Adrenal gland (tissue), 12 donors: ENCODE results near the gene UBE2G2. TPM values are rescaled to one million over a fixed set of nuclear protein-coding genes. Genes with fewer than 3 reads are reported as not detected.

Experiments used
- DNase-seq, 7 donors: peaks; one replicate each; pipeline ENCODE4 v3.0.0-alpha.2; 2019 to 2020
- H3K27ac ChIP-seq, 5 donors: fragments of 200-600 bp; sonication (generic) in 4 of 5; 1 replicate in 3 of 5; 2 replicates in 2 of 5; pipeline versions ENCODE4 v1.5.1 to v1.8.0; 2016 to 2020; ENCODE audit warnings: mild to moderate bottlenecking in 1 of 5
- H3K27me3 ChIP-seq: fragments of 200-600 bp; 2 replicates; pipeline ENCODE4 v1.8.0; 2021
- H3K36me3 ChIP-seq, 2 donors: fragments of 200-600 bp; replicated peaks in 1 of 2; 1 replicate in 1 of 2; 2 replicates in 1 of 2; pipeline versions ENCODE4 v1.5.1 to v1.8.0; 2018 to 2022
- H3K4me1 ChIP-seq, 2 donors: fragments of 200-600 bp; replicated peaks in 1 of 2; 1 replicate in 1 of 2; 2 replicates in 1 of 2; pipeline versions ENCODE4 v1.5.1 to v1.8.0; 2018 to 2021
- H3K4me3 ChIP-seq, 4 donors: fragments of 200-600 bp; sonication (generic) in 3 of 4; one replicate each; pipeline ENCODE4 v1.5.1; 2016 to 2018
- H3K9me3 ChIP-seq, 3 donors: fragments of 200-600 bp; sonication (generic) in 1 of 3; replicated peaks in 1 of 3; 1 replicate in 2 of 3; 2 replicates in 1 of 3; pipeline versions ENCODE4 v1.5.1 to v1.8.0; 2016 to 2021
- POLR2A ChIP-seq, 2 donors: fragments of 450-650 bp; IDR thresholded peaks; one replicate each; pipeline ENCODE4 v1.6.1; 2017; ENCODE audit warnings: antibody characterized with exemption in 2 of 2, mild to moderate bottlenecking in 2 of 2, moderate library complexity in 1 of 2
- WGBS, 4 donors: extraction: QIAGEN DNeasy Blood & Tissue Kit in 2 of 4; methylation state at CpG; one replicate each; pipeline versions ENCODE4 v1.1.5 to v1.1.7; 2013 to 2017; 5-methylcytosine and 5-hydroxymethylcytosine counted together
- intact Hi-C, 2 donors: fragments of 100-400 bp; cut with DNase I; formaldehyde crosslinking; loops; one replicate each; pipeline versions ENCODE4 v1.14.1 to v1.15.0; 2022 to 2023
- polyA plus RNA-seq, 3 donors: library from polyadenylated mRNA; stranded (reverse); fragments of 200-250 nt in 2 of 3; fragments of 350-450 nt in 1 of 3; fragmentation: Illumina TruSeq in 1 of 3; extraction: RNeasy Lipid Tissue Mini Kit (QIAGEN cat#74804) in 1 of 3; gene quantifications; one replicate each; pipeline ENCODE4 v1.2.3, GENCODE V29; 2013 to 2014
- total RNA-seq, 9 donors: library from RNA; depleted of rRNA in 4 of 9; stranded (reverse); fragments of >200 nt in 4 of 9; fragments of 120-200 nt in 1 of 9; fragmentation: NEBNext Ultra II Directional in 1 of 9; extraction: Animal tissue kit (Norgen Biotek cat#: 25700) in 1 of 9; gene quantifications; one replicate each; pipeline versions ENCODE4 v1.1.0 to v1.2.4, GENCODE V29; 2013 to 2023
- TF ChIP-seq, protein P1 (sequence below), 6 experiments: fragments of 450-650 bp in 4 of 6; fragments of 200-600 bp in 2 of 6; sonication (generic) in 1 of 6; IDR thresholded peaks; 1 replicate in 5 of 6; 2 replicates in 1 of 6; pipeline versions ENCODE4 v1.5.1 to v1.8.0; 2016 to 2021; ENCODE audit warnings: antibody characterized with exemption in 6 of 6, mild to moderate bottlenecking in 2 of 6, moderate library complexity in 1 of 6
- donor health status: healthy with polysubstance abuse.
- donor health status: Bipolar disorder and iron deficiency.
- donor health status: DM: yes; HTN: yes; CAD: no.
- donor health status: DM: no; HTN: no; CAD: no.
- donor health status: DM: no; HTN: no; CAD: no.
- donor health status: DM: yes; HTN: yes; CAD: no.

Gene UBE2G2
- total and polyA plus RNA-seq, 12 donors = 44.8 to 99.9 (median 72.6) TPM

GRCh38 chr21:44764319-44765230 lies 37.0 kb downstream of the UBE2G2 start:
- Histone ChIP-seq H3K27ac (no peak overlapping the region), H3K36me3 (no peaks in the 10 kb centered on the region), H3K27me3 (no peaks in the 10 kb centered on the region), H3K9me3 (no peaks in the 10 kb centered on the region), H3K4me1 (no peaks in the 10 kb centered on the region), H3K4me3 (no peak overlapping the region)
- WGBS, 4 donors = 51 to 73% (median 69%) methylated on average over 5 to 26 of the region's 26 CpGs
- TF ChIP-seq, protein P1, sequence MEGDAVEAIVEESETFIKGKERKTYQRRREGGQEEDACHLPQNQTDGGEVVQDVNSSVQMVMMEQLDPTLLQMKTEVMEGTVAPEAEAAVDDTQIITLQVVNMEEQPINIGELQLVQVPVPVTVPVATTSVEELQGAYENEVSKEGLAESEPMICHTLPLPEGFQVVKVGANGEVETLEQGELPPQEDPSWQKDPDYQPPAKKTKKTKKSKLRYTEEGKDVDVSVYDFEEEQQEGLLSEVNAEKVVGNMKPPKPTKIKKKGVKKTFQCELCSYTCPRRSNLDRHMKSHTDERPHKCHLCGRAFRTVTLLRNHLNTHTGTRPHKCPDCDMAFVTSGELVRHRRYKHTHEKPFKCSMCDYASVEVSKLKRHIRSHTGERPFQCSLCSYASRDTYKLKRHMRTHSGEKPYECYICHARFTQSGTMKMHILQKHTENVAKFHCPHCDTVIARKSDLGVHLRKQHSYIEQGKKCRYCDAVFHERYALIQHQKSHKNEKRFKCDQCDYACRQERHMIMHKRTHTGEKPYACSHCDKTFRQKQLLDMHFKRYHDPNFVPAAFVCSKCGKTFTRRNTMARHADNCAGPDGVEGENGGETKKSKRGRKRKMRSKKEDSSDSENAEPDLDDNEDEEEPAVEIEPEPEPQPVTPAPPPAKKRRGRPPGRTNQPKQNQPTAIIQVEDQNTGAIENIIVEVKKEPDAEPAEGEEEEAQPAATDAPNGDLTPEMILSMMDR (IDR thresholded peaks at IDR 0.05) = no peak
- TF ChIP-seq POLR2A (IDR thresholded peaks at IDR 0.05) = no peak
- peak in 1 of 7 donors; percentile 48 for DNase-seq
- intact Hi-C loops = no loop called here

DNA sequence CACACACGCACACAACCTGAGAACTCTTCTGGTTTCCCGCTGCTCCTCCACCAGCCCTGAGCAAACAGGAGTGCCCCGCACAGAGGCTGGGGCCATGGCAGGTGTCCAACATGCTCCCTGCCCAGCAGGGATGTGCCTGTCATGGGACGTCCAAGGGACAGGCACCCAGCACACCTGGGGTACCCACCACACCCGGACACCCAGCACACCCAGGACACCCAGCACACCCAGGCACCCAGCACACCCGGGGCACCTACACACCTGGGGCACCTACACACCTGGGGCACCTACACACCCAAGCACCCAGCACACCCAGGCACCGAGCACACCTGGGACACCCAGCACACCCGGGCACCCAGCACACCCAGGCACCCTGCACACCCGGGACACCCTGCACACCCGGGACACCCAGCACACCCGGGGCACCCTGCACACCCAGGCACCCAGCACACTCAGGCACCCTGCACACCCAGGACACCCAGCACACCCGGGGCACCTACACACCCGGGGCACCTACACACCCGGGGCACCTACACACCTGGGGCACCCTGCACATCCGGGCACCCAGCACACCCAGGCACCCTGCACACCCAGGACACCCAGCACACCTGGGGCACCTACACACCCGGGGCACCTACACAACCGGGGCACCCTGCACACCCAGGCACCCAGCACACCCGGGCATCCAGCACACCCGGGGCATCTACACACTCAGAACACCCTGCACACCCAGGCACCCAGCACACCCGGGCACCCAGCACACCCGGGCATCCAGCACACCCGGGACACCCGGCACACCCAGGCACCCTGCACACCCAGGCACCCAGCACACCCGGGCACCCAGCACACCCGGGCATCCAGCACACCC lies 37.9 kb downstream of the UBE2G2 start:
- TF ChIP-seq, protein P1 (IDR thresholded peaks at IDR 0.05) = no peak
- no peak for TF ChIP-seq POLR2A (IDR thresholded peaks at IDR 0.05)
- WGBS, 4 donors = 76 to 88% (median 83%) methylated on average over 9 to 25 of the region's 25 CpGs
- peak in 1 of 7 donors; percentile 36 for DNase-seq
- Histone ChIP-seq H3K27ac (no peak overlapping the region), H3K27me3 (no peaks in the 10 kb centered on the region), H3K9me3 (no peaks in the 10 kb centered on the region), H3K4me3 (no peak overlapping the region), H3K4me1 (no peaks in the 10 kb centered on the region), H3K36me3 (no peaks in the 10 kb centered on the region)
- intact Hi-C loops = no loop called here

DNA sequence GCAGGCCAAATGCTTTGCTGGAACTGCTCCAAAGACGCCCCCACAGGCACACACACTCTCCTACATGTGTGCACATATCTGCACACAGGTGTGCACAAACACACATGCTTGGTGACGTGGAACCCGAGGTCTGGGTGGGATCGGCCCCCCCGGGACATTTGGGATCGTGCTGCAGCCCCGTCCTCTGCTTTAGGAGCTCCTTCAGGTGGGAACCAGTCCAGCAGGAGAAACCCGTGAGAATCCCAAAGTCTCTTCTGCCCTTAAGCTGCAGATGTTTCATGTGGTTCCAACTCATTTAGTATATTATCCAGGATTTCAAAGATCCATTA lies 38.6 kb downstream of the UBE2G2 start:
- no peak overlapping the region for H3K4me3 ChIP-seq
- WGBS, 4 donors = 68 to 83% (median 73%) methylated on average over 5 to 8 of the region's 8 CpGs
- intact Hi-C loops = no loop called here
- no peaks in the 10 kb centered on the region for H3K36me3 ChIP-seq
- peak in 1 of 7 donors; percentile 29 for DNase-seq
- H3K27me3 ChIP-seq = no peaks in the 10 kb centered on the region
- TF ChIP-seq, protein P1 (IDR thresholded peaks at IDR 0.05) = no peak
- no peak for TF ChIP-seq POLR2A (IDR thresholded peaks at IDR 0.05)
- H3K9me3 ChIP-seq = no peaks in the 10 kb centered on the region
- H3K27ac ChIP-seq = no peak overlapping the region
- no peaks in the 10 kb centered on the region for H3K4me1 ChIP-seq
